IMR-90 (cell line): ENCODE results near the gene SIM1. TPM values are rescaled to one million over a fixed set of nuclear protein-coding genes. Genes with fewer than 3 reads are reported as not detected.

Experiments
- ATAC-seq: fragments of 200-7000 bp; cut with Tn5 transposase; 2 replicates; pipeline ENCODE4 v1.9.1; 2020; ENCODE audit warnings: low read depth, mild to moderate bottlenecking, moderate library complexity
- BruUV-seq: library from RNA; stranded (reverse); fragments of 400-500 nt; replicated peaks from 2 replicates; lab custom pipeline; 2021; lab: Mats Ljungman, UMichigan
- CTCF ChIA-PET: fragments of 300-600 bp; formaldehyde crosslinking; extraction: SDS; loops from one replicate; lab custom pipeline; 2021; ENCODE audit warnings: antibody characterized with exemption; lab: Yijun Ruan, JAX
- POLR2A ChIA-PET: fragments of 300-600 bp; sonication (Branson Sonifier 250); formaldehyde crosslinking; loops from one replicate; lab custom pipeline; 2022; ENCODE audit warnings: antibody characterized with exemption; ENCODE audit not compliant: unreplicated experiment; lab: Charles Lee
- DNase-seq: peaks from one replicate; pipeline ENCODE4 v3.0.0; 2013
- H2AFZ ChIP-seq: replicated peaks from 2 replicates; pipeline ENCODE3; 2013; ENCODE audit warnings: low read length, mild to moderate bottlenecking; ENCODE audit not compliant: poor library complexity
- H2AK5ac ChIP-seq: 2 replicates; pipeline ENCODE4 v1.6.1; 2013; ENCODE audit warnings: low read depth, low read length, inconsistent platforms
- H2AK9ac ChIP-seq: replicated peaks from 2 replicates; pipeline ENCODE3; 2013; ENCODE audit warnings: mild to moderate bottlenecking, low read depth, low read length, moderate library complexity; ENCODE audit not compliant: poor library complexity
- H2BK120ac ChIP-seq: 2 replicates; pipeline ENCODE4 v1.6.1; 2013; ENCODE audit warnings: low read depth, low read length, inconsistent platforms
- H2BK15ac ChIP-seq: 3 replicates; pipeline ENCODE4 v1.6.1; 2013; ENCODE audit warnings: low read depth, low read length, inconsistent platforms
- H2BK20ac ChIP-seq: 2 replicates; pipeline ENCODE4 v1.6.1; 2013; ENCODE audit warnings: low read depth, mild to moderate bottlenecking, inconsistent platforms, low read length, moderate library complexity
- H2BK5ac ChIP-seq: 2 replicates; pipeline ENCODE4 v1.6.1; 2013; ENCODE audit warnings: mild to moderate bottlenecking, low read depth, low read length, inconsistent platforms; ENCODE audit not compliant: poor library complexity, severe bottlenecking
- H3K14ac ChIP-seq: replicated peaks from 2 replicates; pipeline ENCODE4 v1.6.1; 2013; ENCODE audit warnings: low read depth, low read length, inconsistent platforms
- H3K18ac ChIP-seq: 2 replicates; pipeline ENCODE4 v1.6.1; 2013; ENCODE audit warnings: low read depth, low read length, control low read depth
- H3K23ac ChIP-seq: 2 replicates; pipeline ENCODE4 v1.6.1; 2013; ENCODE audit warnings: low read depth, low read length, inconsistent platforms
- H3K27ac ChIP-seq: 2 replicates; pipeline ENCODE4 v1.5.1; 2013; ENCODE audit warnings: mild to moderate bottlenecking, control low read depth, low read length; ENCODE audit not compliant: insufficient read depth
- H3K27me3 ChIP-seq: 2 replicates; pipeline ENCODE4 v1.6.1; 2013; ENCODE audit warnings: low read length; ENCODE audit not compliant: control insufficient read depth, insufficient read depth
- H3K36me3 ChIP-seq: 2 replicates; pipeline ENCODE4 v1.6.1; 2013; ENCODE audit warnings: low read length, mixed read lengths; ENCODE audit not compliant: control insufficient read depth, insufficient read depth
- H3K4ac ChIP-seq: 2 replicates; pipeline ENCODE4 v1.6.1; 2013; ENCODE audit warnings: low read depth, low read length, inconsistent platforms
- H3K4me1 ChIP-seq: 2 replicates; pipeline ENCODE4 v1.6.1; 2013; ENCODE audit warnings: low read length, mixed read lengths; ENCODE audit not compliant: control insufficient read depth, insufficient read depth
- H3K4me2 ChIP-seq: 2 replicates; pipeline ENCODE4 v1.6.1; 2013; ENCODE audit warnings: low read depth, mild to moderate bottlenecking, control low read depth, low read length, moderate library complexity
- H3K4me3 ChIP-seq: 2 replicates; pipeline ENCODE4 v1.5.1; 2013; ENCODE audit warnings: low read depth, mild to moderate bottlenecking, control low read depth, low read length, moderate library complexity; ENCODE audit not compliant: insufficient read depth
- H3K56ac ChIP-seq: 2 replicates; pipeline ENCODE4 v1.6.1; 2013; ENCODE audit warnings: low read length, inconsistent platforms; ENCODE audit not compliant: insufficient read depth; ENCODE audit errors: extremely low read depth
- H3K79me1 ChIP-seq, 2 experiments: 2 replicates each; pipeline ENCODE4 v1.6.1; 2013; ENCODE audit warnings: low read length in 2 of 2, inconsistent platforms in 1 of 2, low read depth in 1 of 2
- H3K9ac ChIP-seq: 2 replicates; pipeline ENCODE4 v1.6.1; 2013; ENCODE audit warnings: low read depth, low read length, control low read depth
- H3K9me1 ChIP-seq: 2 replicates; pipeline ENCODE4 v1.6.1; 2013; ENCODE audit warnings: low read length, inconsistent platforms; ENCODE audit not compliant: insufficient read depth
- H3K9me3 ChIP-seq: 2 replicates; pipeline ENCODE4 v1.6.1; 2013; ENCODE audit warnings: low read length; ENCODE audit not compliant: control insufficient read depth, insufficient read depth
- H4K20me1 ChIP-seq: 2 replicates; pipeline ENCODE4 v1.6.1; 2013; ENCODE audit warnings: low read length, inconsistent platforms; ENCODE audit not compliant: insufficient read depth
- H4K5ac ChIP-seq: 2 replicates; pipeline ENCODE4 v1.6.1; 2013; ENCODE audit warnings: mild to moderate bottlenecking, low read depth, low read length, control low read depth
- H4K8ac ChIP-seq, 2 experiments: 2 replicates each; pipeline ENCODE4 v1.6.1; 2013; ENCODE audit warnings: low read depth in 2 of 2, low read length in 2 of 2, control low read depth in 1 of 2, inconsistent platforms in 1 of 2
- H4K91ac ChIP-seq: 2 replicates; pipeline ENCODE4 v1.6.1; 2013; ENCODE audit warnings: low read depth, low read length, inconsistent platforms; ENCODE audit not compliant: insufficient read depth
- BHLHE40 ChIP-seq: fragments of 150-350 bp; IDR thresholded peaks from 2 replicates; pipeline ENCODE4 v1.6.1; 2016; ENCODE audit warnings: mild to moderate bottlenecking, low read depth, low read length
- CEBPB ChIP-seq: IDR thresholded peaks from 2 replicates; pipeline ENCODE4 v1.6.1; 2012; ENCODE audit warnings: low read depth, low read length, improper control_type of control experiment
- CHD1 ChIP-seq: IDR thresholded peaks from 2 replicates; pipeline ENCODE4 v1.6.1; 2012; ENCODE audit warnings: low read depth, low read length, improper control_type of control experiment
- FOS ChIP-seq: fragments of 150-350 bp; IDR thresholded peaks from 2 replicates; pipeline ENCODE4 v1.6.1; 2016; ENCODE audit warnings: low read depth, low read length
- MXI1 ChIP-seq: IDR thresholded peaks from 2 replicates; pipeline ENCODE4 v1.6.1; 2012; ENCODE audit warnings: low read depth, mild to moderate bottlenecking, low read length, moderate library complexity, borderline replicate concordance
- NFE2L2 ChIP-seq: fragments of 150-350 bp; IDR thresholded peaks from 2 replicates; pipeline ENCODE4 v1.6.1; 2016; ENCODE audit warnings: low read depth, mild to moderate bottlenecking, low read length
- RAD21 ChIP-seq: IDR thresholded peaks from 2 replicates; pipeline ENCODE4 v1.6.1; 2012; ENCODE audit warnings: low read length, improper control_type of control experiment
- SMC3 ChIP-seq: fragments of 150-350 bp; IDR thresholded peaks from 2 replicates; pipeline ENCODE4 v1.6.1; 2016; ENCODE audit warnings: low read depth, mild to moderate bottlenecking, antibody characterized with exemption, low read length, moderate library complexity
- WGBS, 2 experiments: methylation state at CpG; one replicate each; pipeline versions ENCODE4 v1.1.5 to v1.1.7; 2013; ENCODE audit warnings: missing lambda C conversion rate in 2 of 2; ENCODE audit not compliant: insufficient read length in 1 of 2; ENCODE audit errors: extremely low coverage in 2 of 2; 5-methylcytosine and 5-hydroxymethylcytosine counted together
- dilution Hi-C: fragments of 300-500 bp; cut with HindIII; formaldehyde crosslinking; loops from one replicate; pipeline ENCODE4 v1.14.3; 2018; ENCODE audit warnings: low sequenced_read_pairs; ENCODE audit not compliant: unreplicated experiment
- in situ Hi-C: fragments of 300-500 bp; cut with MboI; formaldehyde crosslinking; loops from 3 replicates; pipeline ENCODE4 v1.14.3; 2019; ENCODE audit warnings: low sequenced_read_pairs, inconsistent platforms, mixed read lengths
- intact Hi-C: fragments of 100-400 bp; cut with micrococcal nuclease; formaldehyde crosslinking; loops from 2 replicates; pipeline ENCODE4 v1.10.0; 2022
- polyA plus RNA-seq, 3 experiments: library from polyadenylated mRNA; depleted of rRNA; stranded (reverse); fragments of >200 nt; gene quantifications; 2 replicates each; pipeline ENCODE4 v1.2.3, GENCODE V29; 2012; ENCODE audit warnings: low replicate concordance in 1 of 3
- total RNA-seq: library from RNA; depleted of rRNA; stranded (reverse); fragments of >200 nt; gene quantifications from 2 replicates; pipeline ENCODE4 v1.2.3, GENCODE V29; 2012
- TF ChIP-seq, protein P1 (sequence below): fragments of 150-350 bp; IDR thresholded peaks from 2 replicates; pipeline ENCODE4 v1.6.1; 2017; ENCODE audit warnings: mild to moderate bottlenecking, antibody characterized with exemption, low read length, low read depth
- TF ChIP-seq, protein P2 (sequence below): fragments of 150-350 bp; IDR thresholded peaks from 2 replicates; pipeline ENCODE4 v1.6.1; 2016; ENCODE audit warnings: low read depth, mild to moderate bottlenecking, low read length, moderate library complexity, borderline replicate concordance

SIM1 gene
- total and polyA plus RNA-seq, 2 of the 4 experiments (the other 2 are of a cell fraction): not detected

DNA sequence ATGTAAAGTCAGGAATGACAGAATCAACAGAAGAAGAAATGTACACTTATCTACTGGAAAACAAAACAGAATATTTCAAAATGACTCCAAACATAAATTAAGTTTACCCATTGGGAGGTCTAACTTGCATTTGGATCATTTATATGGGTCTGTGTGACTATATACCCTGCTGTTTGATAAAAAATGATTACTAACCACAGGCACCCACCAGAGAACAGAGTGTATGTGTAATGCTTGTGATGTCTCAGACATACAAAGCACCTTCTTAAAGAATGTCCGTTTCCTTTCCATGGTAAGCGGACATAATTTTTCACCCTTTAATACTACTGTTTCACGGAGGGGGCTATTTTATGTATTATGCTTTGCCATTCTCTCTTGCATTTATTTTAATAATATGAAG, 19.2 kb downstream of the SIM1 start:
- TF ChIP-seq FOS (no peak), BHLHE40 (no peak), CHD1 (no peak), MXI1 (no peak), SMC3 (no peak), RAD21 (no peak), NFE2L2 (no peak), CEBPB (no peak)
- TF ChIP-seq, protein P1, sequence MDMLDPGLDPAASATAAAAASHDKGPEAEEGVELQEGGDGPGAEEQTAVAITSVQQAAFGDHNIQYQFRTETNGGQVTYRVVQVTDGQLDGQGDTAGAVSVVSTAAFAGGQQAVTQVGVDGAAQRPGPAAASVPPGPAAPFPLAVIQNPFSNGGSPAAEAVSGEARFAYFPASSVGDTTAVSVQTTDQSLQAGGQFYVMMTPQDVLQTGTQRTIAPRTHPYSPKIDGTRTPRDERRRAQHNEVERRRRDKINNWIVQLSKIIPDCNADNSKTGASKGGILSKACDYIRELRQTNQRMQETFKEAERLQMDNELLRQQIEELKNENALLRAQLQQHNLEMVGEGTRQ: no peak
- TF ChIP-seq, protein P2, sequence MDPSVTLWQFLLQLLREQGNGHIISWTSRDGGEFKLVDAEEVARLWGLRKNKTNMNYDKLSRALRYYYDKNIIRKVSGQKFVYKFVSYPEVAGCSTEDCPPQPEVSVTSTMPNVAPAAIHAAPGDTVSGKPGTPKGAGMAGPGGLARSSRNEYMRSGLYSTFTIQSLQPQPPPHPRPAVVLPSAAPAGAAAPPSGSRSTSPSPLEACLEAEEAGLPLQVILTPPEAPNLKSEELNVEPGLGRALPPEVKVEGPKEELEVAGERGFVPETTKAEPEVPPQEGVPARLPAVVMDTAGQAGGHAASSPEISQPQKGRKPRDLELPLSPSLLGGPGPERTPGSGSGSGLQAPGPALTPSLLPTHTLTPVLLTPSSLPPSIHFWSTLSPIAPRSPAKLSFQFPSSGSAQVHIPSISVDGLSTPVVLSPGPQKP: no peak
- Histone ChIP-seq H3K9me3 (peaks cover 25% of the 10 kb centered on the region), H3K56ac (no peak overlapping the region), H3K9ac (no peak overlapping the region), H2BK15ac (no peak overlapping the region), H3K27me3 (peaks cover 77% of the 10 kb centered on the region), H2AK5ac (no peak overlapping the region), H3K4ac (no peak overlapping the region), H3K9me1 (peaks cover 2% of the 10 kb centered on the region; the same call in 1 of the 2 replicates), H3K79me1 (no peaks in the 10 kb centered on the region), H3K4me2 (no peak overlapping the region), H4K5ac (no peak overlapping the region), H2AK9ac (no peak overlapping the region), H3K23ac (no peak overlapping the region), H3K27ac (no peak overlapping the region), H3K4me3 (no peak overlapping the region), H3K4me1 (peaks cover 2% of the 10 kb centered on the region; the same call in 1 of the 2 replicates), H2BK120ac (no peak overlapping the region), H3K18ac (no peak overlapping the region), H3K36me3 (no peaks in the 10 kb centered on the region), H4K20me1 (peaks cover 8% of the 10 kb centered on the region; the same call in 1 of the 2 replicates), H2BK5ac (no peak overlapping the region), H4K91ac (no peak overlapping the region), H4K8ac (no peak overlapping the region), H3K14ac (no peak overlapping the region), H2BK20ac (no peak overlapping the region), H2AFZ (no peak overlapping the region)
- dilution Hi-C loops (no loop called here), intact Hi-C loops (loop anchor here (5.0 kb wide), 1 partner anchor 218 kb away; no protein-coding TSS in a partner anchor), in situ Hi-C loops (no loop called here)
- no CpG with 5 or more reads among the region's 3 CpGs for WGBS, 2 experiments
- ChIA-PET CTCF (no interaction called here), POLR2A (no interaction called here)
- ATAC-seq (no peak), DNase-seq (no peak)
- no TSS peak for BruUV-seq
